IMR-90 (cell line): ENCODE data around the gene MS4A15.

Experiments
- BHLHE40 ChIP-seq: fragments of 150-350 bp; IDR thresholded peaks from 2 replicates; pipeline ENCODE4 v1.6.1; 2016; ENCODE audit warnings: mild to moderate bottlenecking, low read depth, low read length
- CTCF ChIP-seq: conservative IDR thresholded peaks from 2 replicates; pipeline ENCODE4 v1.5.1; 2012; ENCODE audit warnings: mild to moderate bottlenecking, low read depth, low read length, improper control_type of control experiment
- MAZ ChIP-seq: IDR thresholded peaks from 2 replicates; pipeline ENCODE4 v1.6.1; 2012; ENCODE audit warnings: low read depth, mild to moderate bottlenecking, low read length, improper control_type of control experiment, moderate library complexity, borderline replicate concordance
- POLR2A ChIP-seq: IDR thresholded peaks from 2 replicates; pipeline ENCODE4 v1.6.1; 2012; ENCODE audit warnings: mild to moderate bottlenecking, low read depth, low read length
- RFX5 ChIP-seq: IDR thresholded peaks from 2 replicates; pipeline ENCODE4 v1.8.0; 2012; ENCODE audit warnings: low read depth, mild to moderate bottlenecking, low read length, moderate library complexity
- SMC3 ChIP-seq: fragments of 150-350 bp; IDR thresholded peaks from 2 replicates; pipeline ENCODE4 v1.6.1; 2016; ENCODE audit warnings: low read depth, mild to moderate bottlenecking, antibody characterized with exemption, low read length, moderate library complexity

- TF ChIP-seq SMC3 (no peak), CTCF (no peak), BHLHE40 (no peak), POLR2A (no peak), RFX5 (no peak), MAZ (no peak)
These were observed 7.8 kb upstream of the MS4A15 start for GRCh38 chr11:60748821-60749220.
